ENCODE results near the gene TBPL1.
A peak's percentile ranks its signal among the peaks of the same experiment; 100 is the strongest.
"Not testable (repeated sequence)": the region's sequence is repeated elsewhere in the genome, so short reads cannot be mapped to it uniquely, and the experiment has no call there.

Gene TBPL1

GRCh38 chr6:133953634-133954415 lies 801 bp downstream of the TBPL1 start:
- DNase-seq, result peak; percentile 2

DNA sequence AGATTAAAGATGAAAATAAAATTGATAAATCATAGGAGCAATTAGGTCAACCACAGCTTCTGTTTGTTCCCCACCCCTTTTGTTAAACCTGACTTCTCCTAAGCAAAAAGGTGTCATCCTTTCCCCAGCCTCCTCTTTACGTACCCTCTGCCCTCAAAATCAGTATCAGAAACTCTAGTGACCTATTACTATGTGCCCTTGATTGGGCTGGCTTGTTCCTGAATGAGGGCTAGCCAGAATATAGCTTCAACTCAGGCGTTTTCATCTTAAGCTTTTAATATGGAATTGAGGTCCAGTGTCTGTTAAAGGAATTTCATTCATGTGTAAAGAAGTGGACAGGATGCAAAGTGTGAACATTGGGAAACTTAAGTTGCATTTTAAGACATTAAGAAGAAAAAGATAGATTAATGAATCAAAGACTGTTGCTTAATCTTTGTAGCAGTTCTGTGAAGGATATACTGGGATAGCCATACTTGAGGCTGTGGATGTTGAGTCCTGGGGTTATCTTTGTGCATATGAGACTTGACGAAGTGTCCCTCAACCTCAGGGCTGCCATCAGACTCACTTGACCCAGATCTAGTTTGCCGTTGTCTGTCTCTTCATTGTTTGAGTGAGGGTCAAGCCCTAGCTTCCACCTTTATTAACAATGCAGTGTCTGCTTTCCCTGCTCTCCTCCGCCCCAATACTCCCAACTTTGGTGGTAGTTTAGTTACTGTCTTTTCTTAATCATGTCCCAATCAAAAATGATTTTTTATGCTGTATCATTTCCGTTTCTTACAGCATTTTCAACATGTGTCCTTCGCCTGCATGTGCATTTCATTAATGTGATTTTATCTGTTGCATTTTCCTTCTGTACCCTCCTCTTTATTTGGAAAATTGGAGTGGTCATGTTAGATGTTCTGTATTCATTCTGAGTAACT lies 1.9 kb downstream of the TBPL1 start:
- DNase-seq, result no peak

- no peak for DNase-seq
Measured at GRCh38 chr6:133955582-133956415, 2.8 kb downstream of the TBPL1 start.

- DNase-seq, result no peak
Measured at GRCh38 chr6:133956416-133957049, 3.5 kb downstream of the TBPL1 start.

DNA sequence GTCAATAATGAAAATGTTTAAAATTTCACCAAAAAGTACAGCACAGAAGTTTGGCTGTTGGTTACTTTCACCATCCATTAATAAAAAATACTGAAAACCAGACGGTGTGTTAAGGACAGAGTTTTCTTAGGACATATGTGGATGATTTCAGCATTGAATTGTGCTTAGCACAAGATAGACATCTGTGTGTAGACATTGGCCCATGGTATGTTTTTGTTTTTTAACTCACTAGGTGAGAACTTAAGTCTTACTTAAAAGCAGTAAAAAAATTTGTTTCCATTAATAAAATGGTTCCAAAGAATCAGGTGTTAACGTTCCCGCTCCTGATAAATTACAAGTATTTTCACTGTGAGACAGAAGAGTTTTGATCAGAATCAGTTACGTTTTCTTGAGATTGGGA lies 4.2 kb downstream of the TBPL1 start:
- DNase-seq, result no peak

DNA sequence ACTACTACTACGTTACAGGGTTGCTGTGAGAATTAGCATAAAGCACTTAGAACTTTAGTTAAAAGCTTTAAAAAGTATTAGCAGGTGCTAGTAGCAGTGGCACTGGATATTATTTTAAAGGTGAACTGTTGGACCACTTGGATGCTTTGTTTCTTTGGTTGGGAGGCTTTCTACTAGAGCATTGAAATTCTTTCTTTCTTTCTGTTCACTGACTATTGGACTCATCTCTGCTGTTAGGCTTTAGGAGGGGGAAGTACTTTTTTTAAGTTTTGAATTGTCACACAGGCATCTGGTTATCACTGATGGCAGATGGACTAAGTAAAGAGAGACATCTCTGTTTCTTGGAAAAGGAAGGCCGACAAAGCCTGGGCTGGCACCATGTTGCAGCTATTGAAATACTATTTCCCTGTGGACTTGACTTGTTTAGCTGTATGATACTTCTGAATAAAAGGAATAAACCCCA lies 4.8 kb downstream of the TBPL1 start:
- no peak for DNase-seq

GRCh38 chr6:133958791-133959190 lies 5.8 kb downstream of the TBPL1 start:
- DNase-seq, result no peak

DNA sequence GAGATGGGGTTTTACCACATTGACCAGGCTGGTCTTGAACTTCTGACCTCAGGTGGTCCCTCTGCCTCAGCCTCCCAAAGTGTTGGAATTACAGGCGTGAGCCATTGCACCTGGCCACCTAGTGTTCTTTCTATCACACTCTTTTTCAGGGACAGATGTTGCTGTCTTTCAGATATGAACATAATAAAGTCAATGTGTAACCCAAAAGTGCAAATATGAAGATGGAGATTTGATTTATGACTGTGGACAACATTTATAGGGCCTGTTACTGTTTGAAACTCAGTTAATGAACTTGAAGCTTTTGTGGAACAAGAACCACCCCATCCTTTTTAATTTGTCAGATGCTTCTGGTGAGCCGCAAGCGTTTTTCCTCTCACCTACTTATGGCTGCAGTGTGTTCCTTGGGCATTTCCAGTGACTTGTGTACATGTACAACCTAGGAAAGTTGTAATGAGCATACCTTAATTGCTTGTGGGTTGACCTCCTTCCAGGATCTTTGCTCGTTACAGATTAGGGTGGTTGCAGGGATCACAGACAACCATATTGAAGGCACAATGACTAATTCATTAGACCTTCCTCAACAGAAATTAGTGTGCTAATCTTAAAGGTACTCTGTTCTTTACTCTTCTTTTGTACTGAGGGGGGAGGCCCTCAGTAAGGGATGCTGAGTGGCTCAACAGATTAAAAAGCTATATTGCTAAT lies 6.8 kb downstream of the TBPL1 start:
- no peak for DNase-seq

GRCh38 chr6:133961831-133962230 lies 8.8 kb downstream of the TBPL1 start:
- DNase-seq, result no peak

DNA sequence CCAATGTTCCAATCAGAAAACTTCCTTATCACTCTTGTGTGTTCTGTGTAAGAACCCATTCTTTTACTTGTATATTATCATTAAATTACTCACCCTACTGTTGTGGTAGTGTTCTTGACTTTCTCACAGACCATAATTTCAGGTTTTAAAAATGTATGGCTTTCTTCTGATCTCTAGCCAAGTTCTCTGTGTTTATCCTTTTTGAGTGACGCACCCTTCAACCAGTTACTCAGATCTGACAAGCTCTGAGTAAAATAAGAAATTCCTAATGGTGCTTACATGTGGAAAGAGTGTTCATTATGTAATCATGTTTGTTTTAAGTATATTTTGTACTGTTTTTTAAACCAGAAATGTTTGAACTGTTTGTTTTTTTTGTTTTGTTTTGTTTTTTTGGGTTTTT lies 11.0 kb downstream of the TBPL1 start:
- no peak for DNase-seq

DNA sequence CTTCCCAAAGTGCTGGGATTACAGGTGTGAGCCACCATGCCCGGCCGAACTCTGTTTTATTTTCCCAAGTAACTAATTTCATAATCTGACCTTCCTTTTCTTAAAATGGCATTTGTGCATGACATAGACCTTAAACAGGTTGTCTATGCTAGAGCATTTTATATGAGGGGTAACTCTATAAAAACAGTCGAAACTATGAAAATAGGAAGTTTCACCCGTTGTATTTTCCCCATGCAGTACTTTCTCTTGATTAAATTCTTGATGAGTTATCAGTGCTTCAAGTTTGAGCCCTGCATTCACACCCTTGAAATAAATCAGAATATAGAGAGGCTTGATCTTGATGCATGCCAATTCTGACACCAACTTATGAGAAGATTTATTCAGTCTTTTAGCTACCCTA lies 11.7 kb downstream of the TBPL1 start:
- DNase-seq, result no peak

GRCh38 chr6:133965817-133966360 lies 12.9 kb downstream of the TBPL1 start:
- no peak for DNase-seq

- DNase-seq, result no peak
Measured at GRCh38 chr6:133966654-133967329, 13.8 kb downstream of the TBPL1 start.

- no peak for DNase-seq
Measured at GRCh38 chr6:133967347-133967746, 14.3 kb downstream of the TBPL1 start.

DNA sequence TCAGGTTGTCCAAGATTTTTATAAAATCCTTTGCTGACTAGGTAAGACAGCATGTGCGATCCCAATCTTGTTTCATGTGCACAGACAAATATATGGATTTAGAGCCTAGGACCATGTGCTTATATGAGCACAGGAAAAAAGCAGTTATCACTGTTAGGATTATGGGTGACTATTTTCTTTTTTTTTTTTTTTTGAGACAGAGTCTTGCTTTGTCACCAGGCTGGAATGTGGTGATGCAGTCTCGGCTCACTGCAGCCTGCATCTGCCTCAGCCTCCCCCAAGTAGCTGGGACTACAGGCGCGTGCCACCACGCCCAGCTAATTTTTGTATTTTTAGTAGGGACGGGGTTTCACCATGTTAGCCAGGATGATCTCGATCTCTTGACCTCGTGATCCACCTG lies 14.8 kb downstream of the TBPL1 start:
- DNase-seq, result not testable (repeated sequence)

DNA sequence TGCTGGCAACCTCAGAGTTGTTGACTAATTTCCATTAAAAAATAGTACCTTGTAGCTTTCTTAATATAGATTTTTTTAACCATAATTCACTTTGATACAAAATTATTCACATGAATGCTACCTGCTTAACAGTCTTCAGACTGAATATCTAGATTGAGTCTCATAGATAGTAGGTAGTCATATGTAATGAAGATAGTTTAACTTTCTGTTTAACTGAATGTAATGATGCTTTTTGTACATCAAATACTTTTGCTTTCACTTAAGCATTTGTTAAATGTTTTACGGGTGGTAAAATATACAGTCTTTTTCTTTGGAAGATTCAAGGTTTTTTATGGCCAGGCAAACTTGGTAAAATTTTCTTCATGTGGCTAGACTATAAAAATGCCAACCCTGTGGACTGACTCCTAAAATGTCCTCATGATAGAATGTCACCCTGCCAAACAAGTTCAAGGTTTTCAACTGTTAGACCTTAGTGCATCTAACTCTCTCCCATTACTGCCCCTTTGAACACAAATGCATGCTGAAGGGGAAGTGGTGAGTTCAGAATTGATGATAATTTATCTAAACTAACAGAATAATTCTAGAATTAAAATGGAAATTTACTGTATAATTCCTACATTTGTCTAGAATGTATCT lies 16.4 kb downstream of the TBPL1 start:
- DNase-seq, result no peak

- DNase-seq, result no peak
Measured at GRCh38 chr6:133969921-133970295, 16.9 kb downstream of the TBPL1 start.

- DNase-seq, result no peak
Measured at GRCh38 chr6:133971861-133972260, 18.8 kb downstream of the TBPL1 start.

GRCh38 chr6:133972388-133972787 lies 19.4 kb downstream of the TBPL1 start:
- DNase-seq, result no peak
